ENCODE data around the gene PSME3IP1.

The PSME3IP1 gene

DNA sequence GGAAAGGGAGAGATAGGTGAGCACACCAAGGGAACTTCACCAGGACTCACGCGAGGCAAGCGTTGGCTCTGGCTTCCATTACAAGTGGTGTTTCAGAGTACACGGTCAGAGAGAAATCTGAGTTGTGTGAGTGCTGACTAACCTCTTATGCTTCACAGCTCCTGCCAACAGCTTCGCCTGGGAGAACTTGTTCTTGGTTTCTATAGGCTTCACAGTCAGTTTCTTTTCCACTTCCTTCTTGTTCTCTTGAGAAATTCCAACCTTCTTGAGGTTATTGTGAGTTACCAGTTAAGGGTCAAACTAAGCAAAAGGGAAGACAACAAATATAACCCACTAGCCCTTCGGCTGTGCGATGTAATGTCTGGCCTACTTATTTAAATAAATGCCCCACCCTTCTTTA, 18.9 kb downstream of the PSME3IP1 start:
- no peak for DNase-seq

DNA sequence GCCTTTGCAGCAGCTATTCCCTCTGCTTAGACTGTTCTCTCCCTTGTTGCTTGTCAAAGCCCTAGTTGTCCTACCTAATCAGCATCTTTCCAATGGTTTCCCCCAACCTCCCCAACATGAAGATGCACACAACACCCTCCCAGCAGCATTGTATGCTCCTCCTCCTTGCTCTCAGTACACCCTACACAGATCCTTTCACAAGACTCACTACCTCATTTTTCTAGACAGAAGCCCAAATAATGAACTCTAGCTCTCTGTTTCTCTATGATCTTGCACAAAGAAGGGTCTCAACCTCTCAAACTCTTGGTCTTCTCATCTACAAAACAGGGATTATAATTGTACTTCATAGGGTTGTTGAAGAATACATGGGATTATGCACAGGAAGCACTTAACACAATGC, 19.4 kb downstream of the PSME3IP1 start:
- no peak for DNase-seq

DNA sequence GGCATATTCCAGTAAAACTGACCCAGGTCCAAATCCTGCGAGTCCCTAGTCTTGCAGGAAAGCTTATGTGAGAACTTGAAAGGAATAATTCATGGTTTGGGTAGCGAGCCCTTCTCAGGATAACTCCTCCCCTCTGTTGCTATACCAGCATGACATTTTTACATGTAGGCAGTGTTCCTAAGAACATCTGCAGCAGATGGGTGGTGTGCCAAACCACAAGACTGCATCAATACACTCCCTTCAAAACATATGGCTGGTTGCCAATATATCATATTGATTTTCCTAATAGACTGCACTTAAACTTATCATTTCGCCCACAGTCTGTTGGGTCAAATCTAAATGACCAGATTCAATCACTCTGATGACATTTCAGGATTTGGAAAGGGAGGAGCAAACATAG, 19.9 kb downstream of the PSME3IP1 start:
- no peak for DNase-seq

DNA sequence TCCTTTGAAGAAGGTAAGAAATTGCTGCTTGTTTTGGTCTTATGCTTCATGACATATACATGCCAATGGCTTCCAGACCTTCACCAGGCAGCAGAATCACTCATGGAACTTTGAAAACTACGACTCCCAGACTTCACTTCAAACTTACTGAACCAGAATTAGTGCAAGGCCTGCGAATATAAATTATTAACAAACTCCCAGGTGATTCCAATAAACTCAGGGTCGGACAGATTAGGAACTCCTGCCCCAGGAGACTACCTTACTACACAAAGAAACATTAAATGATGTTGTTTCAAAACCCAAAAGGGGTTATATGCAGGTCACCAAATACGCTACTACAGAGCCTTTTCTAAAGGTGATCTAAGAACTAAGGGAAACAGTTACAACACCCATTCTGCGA, 20.4 kb downstream of the PSME3IP1 start:
- DNase-seq, result no peak

DNA sequence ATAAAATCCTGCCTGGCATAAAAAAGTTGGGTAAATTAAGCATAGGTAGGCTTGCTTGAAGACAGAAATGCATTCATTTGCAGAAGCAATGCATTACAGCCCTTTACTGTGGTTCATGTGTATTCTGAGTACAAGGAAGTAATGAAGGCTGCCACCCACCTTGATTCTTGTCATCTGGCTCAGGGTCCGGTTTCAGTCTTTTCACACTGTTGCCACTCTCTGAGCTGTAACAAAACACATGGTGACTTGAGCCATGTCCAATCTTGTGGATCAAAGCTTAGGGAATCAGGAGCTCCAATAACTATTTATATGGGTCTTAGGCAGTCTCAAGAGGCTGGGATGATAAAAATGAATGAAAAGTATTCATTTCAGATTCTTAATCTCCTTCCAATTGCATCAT, 22.0 kb downstream of the PSME3IP1 start:
- no peak for DNase-seq

DNA sequence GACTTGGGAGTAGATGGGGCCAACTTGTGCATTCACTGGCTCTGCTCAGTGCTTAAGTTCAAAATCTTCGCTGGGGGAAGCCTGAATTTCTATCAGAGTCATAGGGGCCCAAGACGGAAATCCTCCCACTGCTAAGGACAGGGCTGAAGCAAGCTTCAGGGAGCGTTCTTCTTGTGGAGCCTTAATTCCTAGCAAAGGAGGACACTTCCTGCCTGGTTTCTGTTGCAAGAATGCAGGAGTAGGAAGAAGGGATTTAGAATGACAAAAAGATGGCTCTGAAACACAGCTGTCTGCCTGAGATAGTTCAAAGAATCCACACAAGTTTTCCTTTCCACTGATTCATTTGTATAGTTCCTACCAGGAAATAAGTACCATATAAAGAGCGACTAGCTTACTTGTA, 26.4 kb downstream of the PSME3IP1 start:
- no peak for DNase-seq

DNA sequence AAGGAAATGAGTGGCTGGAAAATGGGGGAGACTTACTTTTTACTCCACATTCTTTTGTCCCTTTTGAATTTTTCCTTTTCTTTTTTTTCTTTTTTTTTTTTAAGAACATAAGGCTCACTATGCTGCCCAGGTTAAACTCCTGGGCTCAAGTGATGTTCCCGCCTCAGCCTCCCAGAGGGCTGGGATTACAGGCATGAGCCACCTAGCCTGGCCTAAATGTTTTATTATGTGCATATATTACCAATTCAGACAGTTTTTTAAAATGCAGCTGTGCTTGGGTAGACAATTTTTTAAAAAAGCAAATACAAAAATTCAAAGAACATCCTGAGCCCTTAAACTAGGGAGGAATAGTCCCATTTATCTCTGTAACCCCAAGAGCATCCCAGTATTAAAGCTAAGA, 28.3 kb downstream of the PSME3IP1 start:
- no peak for DNase-seq

DNA sequence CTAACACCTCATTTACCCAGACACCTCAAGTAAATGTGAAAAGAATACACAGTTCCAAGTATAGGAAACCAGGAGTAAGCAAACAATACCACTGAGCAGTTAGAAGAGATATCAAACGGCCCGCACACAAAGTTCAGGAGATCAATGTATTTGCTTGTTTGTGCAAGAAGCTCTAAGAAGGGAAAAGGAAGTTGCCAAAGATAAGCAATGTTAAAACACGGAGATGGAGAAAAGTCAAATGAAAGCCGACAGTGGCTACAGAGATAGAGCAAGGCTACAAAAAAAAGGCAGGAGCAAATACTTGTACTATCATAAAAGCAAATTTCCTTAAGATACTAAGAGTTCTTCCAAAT, 29.5 kb downstream of the PSME3IP1 start:
- DNase-seq, result no peak

DNA sequence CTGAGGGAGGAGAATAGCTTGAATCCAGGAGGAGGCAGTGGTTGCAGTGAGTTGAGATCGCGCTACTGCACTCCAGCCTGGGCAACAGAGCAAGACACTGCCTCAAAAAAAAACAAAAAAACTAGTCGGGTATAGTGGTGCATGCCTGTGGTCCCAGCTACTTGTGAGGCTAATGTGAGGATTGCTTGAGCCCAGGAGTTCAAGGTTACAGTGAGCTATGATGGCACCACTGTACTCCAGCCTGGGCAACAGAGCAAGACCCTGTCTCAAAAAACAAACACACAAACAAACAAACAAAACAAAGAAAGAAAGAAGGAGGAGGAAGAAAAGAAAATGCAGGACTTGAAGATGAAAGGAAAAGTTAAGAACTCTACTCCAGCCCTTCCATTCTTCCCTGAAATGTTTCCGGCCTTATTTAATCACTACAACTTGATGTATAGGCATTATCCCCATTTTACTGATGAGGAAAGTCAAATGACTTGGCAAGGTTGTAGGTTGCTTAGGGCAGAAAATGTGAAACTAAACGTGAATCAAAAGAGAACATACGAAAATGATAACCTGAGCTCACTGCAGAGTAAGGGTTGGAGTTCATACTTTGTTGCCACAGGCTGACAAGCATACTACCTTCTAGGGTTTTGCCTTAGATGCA, 30.0 kb downstream of the PSME3IP1 start:
- no peak for DNase-seq

DNA sequence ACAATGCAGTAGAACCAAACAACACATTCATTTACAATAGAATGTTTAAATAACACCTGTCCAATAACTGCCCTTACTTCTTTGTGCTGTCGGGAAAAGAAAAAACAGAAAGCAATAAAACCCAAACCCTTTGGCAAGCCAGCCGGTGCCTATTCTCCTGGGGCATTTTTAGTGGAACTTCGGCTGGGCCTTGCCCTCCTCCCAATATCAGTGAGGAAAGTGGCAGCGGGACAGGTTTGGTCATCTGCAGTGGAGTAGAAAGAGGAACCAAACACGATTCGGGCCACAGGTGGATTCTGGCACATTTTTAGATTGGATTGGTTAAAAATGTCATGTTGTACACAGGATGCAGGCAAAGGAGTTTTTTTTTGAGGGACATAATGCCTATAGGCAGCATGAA, 32.0 kb downstream of the PSME3IP1 start:
- no peak for DNase-seq

DNA sequence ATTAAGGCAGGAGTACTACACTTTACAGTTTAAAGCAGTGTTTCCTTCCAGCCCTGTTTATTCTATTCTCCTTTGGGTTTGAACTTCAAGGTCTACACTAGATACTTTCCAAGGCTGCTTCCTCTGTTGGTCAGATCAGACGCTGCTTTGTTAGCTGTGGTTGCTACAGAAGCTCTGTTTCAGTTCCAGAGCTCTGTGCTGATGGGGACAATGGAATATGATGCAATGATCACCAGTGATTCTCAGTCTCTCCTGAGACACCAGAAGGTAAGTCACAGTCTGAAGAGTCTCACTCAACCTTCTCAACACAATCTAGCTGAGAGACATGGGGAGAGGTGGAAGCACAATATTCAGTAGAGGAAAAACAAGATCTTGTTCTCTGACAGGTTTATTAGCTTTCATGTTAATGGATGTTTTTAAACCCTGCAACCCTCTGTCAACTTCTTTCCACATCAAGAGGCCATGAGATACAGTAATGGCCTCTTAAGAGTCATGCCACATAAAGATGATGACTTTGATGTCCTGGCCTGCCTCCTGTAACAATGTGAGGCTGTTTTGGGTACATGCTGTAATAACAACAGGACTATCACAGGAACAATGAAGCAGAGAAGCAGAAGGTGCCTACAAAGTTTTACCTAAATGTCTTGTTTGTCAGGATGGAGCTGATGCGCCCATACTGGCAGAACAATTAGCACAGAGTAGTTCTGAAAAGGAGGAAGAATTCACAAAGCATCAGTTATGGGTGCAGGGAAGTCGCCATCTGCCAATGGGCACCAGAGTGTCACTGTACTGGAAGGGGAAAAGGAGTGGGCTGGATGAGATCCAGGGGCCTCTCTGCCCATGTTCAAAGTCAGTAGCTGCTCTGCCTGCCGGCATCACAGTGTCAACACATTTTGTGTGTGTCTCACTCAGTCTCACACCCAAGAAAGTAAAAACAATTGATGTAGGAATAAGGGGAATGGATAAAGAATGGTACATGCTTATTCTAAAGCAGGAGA, 33.4 kb downstream of the PSME3IP1 start:
- DNase-seq, result no peak

DNA sequence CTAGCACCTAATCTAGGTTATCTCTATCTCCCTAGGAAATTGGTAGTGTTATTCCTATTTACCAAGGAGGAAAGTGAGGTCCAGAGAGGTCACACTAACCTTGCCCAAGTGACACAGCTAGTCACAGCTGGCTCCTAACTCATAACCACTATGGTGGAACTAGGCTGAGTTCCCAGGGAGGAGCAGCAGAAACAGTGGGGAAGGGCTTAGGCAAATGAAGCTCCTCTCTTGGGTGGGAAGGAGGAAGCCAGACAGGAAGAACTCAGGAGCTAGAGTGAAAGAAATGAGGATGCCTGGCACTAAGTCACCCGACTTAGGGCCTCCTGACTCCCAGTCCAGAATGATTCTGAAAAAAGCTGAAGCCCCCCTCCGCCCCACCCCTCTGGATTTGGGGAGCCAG, 34.5 kb downstream of the PSME3IP1 start:
- DNase-seq, result no peak

DNA sequence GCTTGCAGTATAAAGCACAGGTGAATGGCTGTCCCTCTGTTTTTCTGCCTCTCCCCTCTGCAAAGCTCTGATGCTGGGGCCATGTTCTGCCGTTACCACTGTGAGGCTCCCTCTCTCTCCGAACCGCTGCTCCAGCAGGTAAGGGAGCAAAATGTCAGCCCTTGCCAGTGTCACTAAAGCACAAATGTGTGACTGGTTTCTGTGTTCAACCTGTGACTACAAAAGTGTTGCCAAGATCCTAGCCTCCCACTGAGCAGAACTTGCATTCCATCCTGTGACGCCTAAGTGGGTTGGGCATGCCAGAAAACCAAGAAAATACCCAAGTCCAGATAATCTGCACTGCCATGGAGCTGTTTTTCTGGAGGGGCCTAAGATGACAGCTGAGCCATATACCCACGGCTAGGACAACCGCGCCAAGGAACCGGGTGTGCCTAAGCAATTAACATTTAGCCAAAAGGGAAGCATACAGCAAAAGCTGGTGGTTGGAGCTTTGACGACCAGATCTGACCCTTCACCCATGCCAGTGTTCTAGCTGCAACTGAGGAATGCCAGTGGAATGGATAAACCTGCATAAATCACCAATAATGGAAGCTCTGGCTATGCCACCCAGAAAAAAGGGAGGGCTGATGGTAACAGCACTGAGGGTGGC, 35.0 kb downstream of the PSME3IP1 start:
- DNase-seq, result no peak

DNA sequence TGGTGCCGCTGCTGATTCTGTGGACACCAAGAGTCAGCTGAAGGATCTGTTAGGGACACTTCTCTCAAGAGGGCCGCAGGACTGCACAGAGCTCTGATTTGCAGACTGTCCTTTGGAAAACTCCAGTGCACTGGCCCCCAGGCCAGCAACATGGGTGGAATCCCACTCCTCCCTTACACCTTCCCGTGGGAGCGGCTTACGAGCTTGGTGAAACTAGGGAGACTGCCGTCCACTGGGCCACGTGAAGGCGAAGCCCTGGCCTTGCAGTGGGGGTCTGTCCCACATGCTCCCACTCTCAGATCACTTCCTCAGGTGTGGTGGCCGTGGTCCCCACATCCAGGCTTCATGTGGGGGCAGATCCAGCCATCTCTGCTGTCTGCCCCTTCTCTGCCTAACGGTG, 36.4 kb downstream of the PSME3IP1 start:
- no peak for DNase-seq

DNA sequence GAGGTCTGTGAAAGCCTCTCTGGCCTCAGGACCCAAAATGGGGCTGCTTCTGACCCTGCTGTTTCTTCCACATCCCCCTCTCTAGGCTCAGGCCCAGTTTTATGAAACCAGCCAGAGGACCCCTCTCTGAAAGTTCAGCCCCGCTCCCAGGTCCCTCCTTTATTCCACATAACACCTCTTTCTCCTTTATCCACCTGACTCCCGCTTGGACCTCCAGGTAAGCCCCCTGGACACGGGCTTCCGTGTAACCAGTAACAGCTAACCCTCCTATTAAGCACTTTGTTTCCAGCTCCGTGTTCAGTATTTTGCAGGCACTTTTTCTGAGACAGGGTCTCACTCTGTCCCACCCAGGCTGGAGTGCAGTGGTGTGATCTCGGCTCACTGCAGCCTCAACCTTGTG, 37.4 kb downstream of the PSME3IP1 start:
- DNase-seq, result no peak

DNA sequence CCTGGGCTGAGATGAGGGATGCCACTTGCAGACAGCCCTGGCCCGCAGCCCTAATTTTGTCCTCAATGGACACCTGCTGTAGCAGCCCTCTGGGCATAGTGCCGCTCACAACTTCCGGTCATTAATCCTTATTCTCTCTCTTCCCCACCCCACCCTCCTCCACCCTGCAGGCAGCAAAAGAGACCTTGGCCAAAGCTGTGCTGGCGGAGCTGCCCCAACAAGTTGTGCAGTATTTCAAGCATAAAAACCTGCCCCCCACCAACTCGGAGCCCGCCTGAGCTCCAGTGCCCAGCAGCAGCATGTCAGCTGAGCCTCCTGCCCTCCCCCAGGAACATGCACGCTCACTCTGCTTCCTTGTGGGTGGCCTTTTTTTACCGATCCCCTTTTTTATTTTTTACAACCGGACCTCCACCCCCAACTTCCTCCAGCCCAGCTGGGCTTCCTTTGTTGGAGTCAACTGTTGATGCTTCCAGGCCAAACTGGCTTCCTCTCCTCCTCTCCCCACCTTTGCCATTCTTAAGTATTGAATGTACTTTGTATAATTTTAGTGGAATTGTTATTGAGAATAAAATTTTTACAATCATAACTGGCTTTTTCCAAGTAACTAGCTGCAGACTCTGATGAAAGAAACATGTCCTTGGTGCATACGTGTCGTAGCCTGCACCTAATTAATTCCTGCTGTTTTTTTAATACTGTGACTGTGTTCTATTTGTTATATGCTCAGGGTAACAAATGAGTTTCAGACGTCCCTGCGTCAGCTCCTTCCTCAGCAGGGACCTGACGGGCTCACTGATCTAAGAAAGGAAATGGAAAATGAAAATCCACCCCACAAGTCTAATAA, 38.2 kb downstream of the PSME3IP1 start:
- DNase-seq, result no peak

DNA sequence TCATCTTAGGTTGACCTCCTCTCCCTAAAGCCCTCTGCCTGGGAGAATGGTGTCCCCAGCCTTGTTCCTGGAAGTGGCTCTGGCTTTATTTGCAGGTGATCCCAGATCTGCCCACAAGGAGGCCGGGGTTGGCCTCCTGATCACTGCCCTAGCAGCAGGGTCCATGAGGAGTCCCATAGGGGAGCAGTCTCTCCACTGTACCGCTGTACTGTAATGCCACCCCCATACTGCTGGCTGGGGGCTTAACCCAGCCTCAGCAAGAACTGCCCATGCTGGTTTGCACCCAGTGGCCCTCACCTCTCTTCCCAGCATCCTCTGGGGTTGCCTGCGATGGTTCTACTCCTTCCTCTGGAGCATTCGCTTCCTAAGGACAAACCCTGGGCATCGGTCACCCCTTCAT, 39.1 kb downstream of the PSME3IP1 start:
- no peak for DNase-seq

DNA sequence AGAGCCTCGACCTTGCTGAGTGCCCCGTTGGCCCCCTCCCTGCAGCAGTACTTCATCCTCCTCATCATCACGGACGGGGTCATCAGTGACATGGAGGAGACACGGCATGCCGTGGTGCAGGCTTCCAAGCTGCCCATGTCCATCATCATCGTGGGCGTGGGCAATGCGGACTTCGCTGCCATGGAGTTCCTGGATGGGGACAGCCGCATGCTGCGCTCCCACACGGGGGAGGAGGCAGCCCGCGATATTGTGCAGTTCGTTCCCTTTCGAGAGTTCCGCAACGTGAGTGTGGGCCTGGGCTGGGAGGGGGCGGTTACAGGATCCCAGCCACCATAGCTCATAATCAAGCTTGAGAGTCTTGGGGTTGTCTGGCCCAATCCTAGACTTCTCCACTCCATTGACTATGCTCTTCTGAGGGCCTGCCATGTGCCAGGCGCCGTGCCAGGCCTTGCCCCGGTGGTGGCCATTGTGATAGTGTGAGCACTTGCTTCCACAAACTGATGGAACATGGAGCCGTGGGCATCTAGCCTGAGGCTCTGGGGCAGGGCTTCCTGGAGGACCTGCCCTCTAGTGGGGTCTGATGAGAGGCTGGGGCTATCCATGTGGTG, 39.7 kb downstream of the PSME3IP1 start:
- no peak for DNase-seq

DNA sequence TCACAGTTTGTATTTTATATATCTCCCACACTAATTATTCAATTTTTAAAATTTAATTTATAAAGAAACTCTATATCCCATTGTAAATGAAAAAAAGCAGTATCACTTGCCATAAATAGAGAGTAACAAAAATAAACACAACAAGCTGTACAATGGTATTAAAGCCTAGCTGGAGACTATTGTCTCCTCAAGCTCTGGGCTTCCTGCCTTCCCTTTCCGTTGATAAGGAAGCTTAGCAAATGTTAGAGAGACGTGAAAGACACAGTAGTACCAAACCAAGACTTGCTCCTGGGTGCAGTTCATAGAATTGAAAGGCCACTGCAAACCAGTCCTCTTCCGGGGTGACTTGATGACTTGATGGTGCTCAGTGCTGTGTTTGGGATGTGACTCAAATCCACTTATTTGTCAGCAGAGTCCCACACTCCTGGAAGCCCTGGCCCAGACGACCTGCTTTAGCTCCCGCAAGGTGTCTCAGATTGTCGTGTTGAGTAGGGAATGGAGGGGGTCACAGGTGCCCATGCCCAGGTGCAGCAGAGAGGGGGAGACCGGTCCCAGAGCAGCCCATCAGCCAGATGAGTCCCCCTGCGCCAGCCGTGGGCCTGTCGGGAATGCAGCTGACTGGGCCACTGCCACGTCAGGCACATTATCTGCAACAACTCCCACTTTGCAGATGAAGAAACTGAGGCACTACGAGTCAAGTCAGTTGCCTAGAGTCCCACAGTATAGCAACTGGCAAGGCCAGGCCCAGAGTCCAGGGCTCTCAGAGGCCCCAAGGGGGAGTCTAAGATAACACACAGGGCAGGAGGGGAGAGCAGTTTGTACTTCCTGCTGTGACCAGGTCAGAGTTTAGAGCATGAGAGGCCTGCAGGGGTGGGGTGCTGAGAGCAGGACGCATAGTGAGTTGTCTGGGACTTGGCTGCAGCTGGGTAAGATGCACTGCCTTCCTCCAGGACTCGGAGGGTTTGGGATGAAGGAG, 40.5 kb downstream of the PSME3IP1 start:
- no peak for DNase-seq

DNA sequence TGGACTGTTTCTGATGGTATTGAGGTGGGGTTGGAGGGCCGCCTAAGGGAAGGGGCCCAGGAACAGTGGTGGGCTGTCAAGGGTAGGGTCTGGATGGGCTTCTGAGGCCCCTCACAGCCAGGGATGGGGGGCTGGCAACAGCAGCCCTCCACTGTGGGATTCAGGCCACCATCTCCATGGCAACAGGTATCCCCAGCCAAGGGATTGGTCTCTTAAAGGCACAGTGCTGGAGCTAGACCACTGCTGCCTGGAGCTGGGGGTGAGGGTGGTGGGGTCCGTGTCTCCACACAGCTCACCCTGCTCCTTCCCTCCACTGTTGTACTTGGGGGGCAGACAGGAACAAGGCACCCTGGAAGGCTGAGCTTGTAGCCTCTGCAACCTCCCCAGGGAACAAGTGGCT, 41.8 kb downstream of the PSME3IP1 start:
- no peak for DNase-seq

All from activated CD4-positive, CD25-positive, alpha-beta regulatory T cell treated with anti-CD3 and anti-CD28 coated beads, Interleukin-2, amount 50 U/mL, for 72 hours (primary cell).